HG02610 (cell line): Measurements from ENCODE around the gene ACTR6.
"Not testable (repeated sequence)": the region's sequence is repeated elsewhere in the genome, so short reads cannot be mapped to it uniquely, and the experiment has no call there.

Experiments
- ATAC-seq: cut with Tn5 transposase; IDR thresholded peaks from one replicate; pipeline ENCODE4 v1.9.1; 2021; ENCODE audit warnings: mild to moderate bottlenecking, moderate library complexity; ENCODE audit not compliant: unreplicated experiment

The ACTR6 gene

GRCh38 chr12:100200463-100201181 lies at the start of gene ACTR6:
Gene ACTR6, plus strand, starts transcription at chr12:100200815. Its CDS starts 37 bp downstream, at chr12:100200852.
- ATAC-seq: peak; percentile 95

GRCh38 chr12:100151769-100152168 lies 48.8 kb upstream of the ACTR6 start:
- no peak for ATAC-seq

- no peak for ATAC-seq
Observed at GRCh38 chr12:100153131-100153530, 47.5 kb upstream of the ACTR6 start.

- ATAC-seq: peak; percentile 78
Observed at GRCh38 chr12:100154474-100155247, 46.0 kb upstream of the ACTR6 start.

- no peak for ATAC-seq
Observed at GRCh38 chr12:100156731-100157426, 43.7 kb upstream of the ACTR6 start.

GRCh38 chr12:100157427-100157821 lies 43.2 kb upstream of the ACTR6 start:
- no peak for ATAC-seq

- no peak for ATAC-seq
Observed at GRCh38 chr12:100158535-100158934, 42.1 kb upstream of the ACTR6 start.

- no peak for ATAC-seq
Observed at GRCh38 chr12:100159391-100160104, 41.1 kb upstream of the ACTR6 start.

- ATAC-seq: peak; percentile 100
Observed at GRCh38 chr12:100163416-100164152, 37.0 kb upstream of the ACTR6 start.

- peak; percentile 12 for ATAC-seq
Observed at GRCh38 chr12:100164153-100164704, 36.4 kb upstream of the ACTR6 start.

- ATAC-seq: no peak
Observed at GRCh38 chr12:100165356-100165755, 35.3 kb upstream of the ACTR6 start.

- no peak for ATAC-seq
Observed at GRCh38 chr12:100166232-100166631, 34.4 kb upstream of the ACTR6 start.

GRCh38 chr12:100168562-100168961 lies 32.1 kb upstream of the ACTR6 start:
- no peak for ATAC-seq

GRCh38 chr12:100169345-100169744 lies 31.3 kb upstream of the ACTR6 start:
- no peak for ATAC-seq

GRCh38 chr12:100170313-100170858 lies 30.2 kb upstream of the ACTR6 start:
- no peak for ATAC-seq

GRCh38 chr12:100171248-100171647 lies 29.4 kb upstream of the ACTR6 start:
- no peak for ATAC-seq

- no peak for ATAC-seq
Observed at GRCh38 chr12:100173111-100173510, 27.5 kb upstream of the ACTR6 start.

- ATAC-seq: no peak
Observed at GRCh38 chr12:100174495-100174894, 26.1 kb upstream of the ACTR6 start.

- not testable (repeated sequence) for ATAC-seq
Observed at GRCh38 chr12:100176493-100176892, 24.1 kb upstream of the ACTR6 start.

GRCh38 chr12:100179252-100179651 lies 21.4 kb upstream of the ACTR6 start:
- no peak for ATAC-seq
